Measurements from ENCODE around the gene ZNF512.
"Not testable (repeated sequence)": the region's sequence is repeated elsewhere in the genome, so short reads cannot be mapped to it uniquely, and the experiment has no call there.

ZNF512 gene

GRCh38 chr2:27582695-27583389 is at the start of gene ZNF512:
Gene ZNF512, plus strand, starts transcription at chr2:27583042. Its CDS starts 71 bp downstream, at chr2:27583113.
- in situ Hi-C loops (cut with MboI; ENCODE audit: low pct_unique_long_range_greater_than_20kb, low sequenced_read_pairs): no loop called here
- DNase-seq: peak; percentile 98

GRCh38 chr2:27537287-27537686 is 45.6 kb upstream of the ZNF512 start:
- in situ Hi-C loops (cut with MboI; ENCODE audit: low pct_unique_long_range_greater_than_20kb, low sequenced_read_pairs): no loop called here
- DNase-seq: no peak

- in situ Hi-C loops (cut with MboI; ENCODE audit: low pct_unique_long_range_greater_than_20kb, low sequenced_read_pairs): not testable (repeated sequence)
Observed at GRCh38 chr2:27538839-27539450, 43.9 kb upstream of the ZNF512 start.

GRCh38 chr2:27539649-27540048 is 43.2 kb upstream of the ZNF512 start:
- DNase-seq; in situ Hi-C loops (cut with MboI; ENCODE audit: low pct_unique_long_range_greater_than_20kb, low sequenced_read_pairs): not testable (repeated sequence)

More at GRCh38 chr2:27538839-27539450, 43.9 kb upstream of the ZNF512 start:
- not testable (repeated sequence) for DNase-seq

GRCh38 chr2:27544143-27544821 is 38.6 kb upstream of the ZNF512 start:
- DNase-seq: no peak
- in situ Hi-C loops (cut with MboI; ENCODE audit: low pct_unique_long_range_greater_than_20kb, low sequenced_read_pairs): no loop called here

- no peak for DNase-seq
- in situ Hi-C loops (cut with MboI; ENCODE audit: low pct_unique_long_range_greater_than_20kb, low sequenced_read_pairs): no loop called here
Observed at GRCh38 chr2:27545348-27546141, 37.3 kb upstream of the ZNF512 start.

GRCh38 chr2:27549303-27549702 is 33.5 kb upstream of the ZNF512 start:
- in situ Hi-C loops (cut with MboI; ENCODE audit: low pct_unique_long_range_greater_than_20kb, low sequenced_read_pairs): no loop called here
- DNase-seq: no peak

- in situ Hi-C loops (cut with MboI; ENCODE audit: low pct_unique_long_range_greater_than_20kb, low sequenced_read_pairs): no loop called here
- DNase-seq: no peak
Observed at GRCh38 chr2:27551514-27551913, 31.3 kb upstream of the ZNF512 start.

GRCh38 chr2:27552941-27553340 is 29.9 kb upstream of the ZNF512 start:
- DNase-seq: no peak
- in situ Hi-C loops (cut with MboI; ENCODE audit: low pct_unique_long_range_greater_than_20kb, low sequenced_read_pairs): no loop called here

- not testable (repeated sequence) for DNase-seq
Observed at GRCh38 chr2:27554451-27554850, 28.4 kb upstream of the ZNF512 start.

GRCh38 chr2:27559228-27559627 is 23.6 kb upstream of the ZNF512 start:
- no peak for DNase-seq
- in situ Hi-C loops (cut with MboI; ENCODE audit: low pct_unique_long_range_greater_than_20kb, low sequenced_read_pairs): no loop called here

More at GRCh38 chr2:27554451-27554850, 28.4 kb upstream of the ZNF512 start:
- in situ Hi-C loops (cut with MboI; ENCODE audit: low pct_unique_long_range_greater_than_20kb, low sequenced_read_pairs): not testable (repeated sequence)

GRCh38 chr2:27561060-27561459 is 21.8 kb upstream of the ZNF512 start:
- DNase-seq: no peak
- in situ Hi-C loops (cut with MboI; ENCODE audit: low pct_unique_long_range_greater_than_20kb, low sequenced_read_pairs): no loop called here

- no peak for DNase-seq
- in situ Hi-C loops (cut with MboI; ENCODE audit: low pct_unique_long_range_greater_than_20kb, low sequenced_read_pairs): no loop called here
Observed at GRCh38 chr2:27566628-27567027, 16.2 kb upstream of the ZNF512 start.

GRCh38 chr2:27569398-27569797 is 13.4 kb upstream of the ZNF512 start:
- no peak for DNase-seq
- in situ Hi-C loops (cut with MboI; ENCODE audit: low pct_unique_long_range_greater_than_20kb, low sequenced_read_pairs): no loop called here

GRCh38 chr2:27571197-27571596 is 11.6 kb upstream of the ZNF512 start:
- no peak for DNase-seq
- in situ Hi-C loops (cut with MboI; ENCODE audit: low pct_unique_long_range_greater_than_20kb, low sequenced_read_pairs): no loop called here

GRCh38 chr2:27571681-27572080 is 11.2 kb upstream of the ZNF512 start:
- in situ Hi-C loops (cut with MboI; ENCODE audit: low pct_unique_long_range_greater_than_20kb, low sequenced_read_pairs): no loop called here
- DNase-seq: no peak

GRCh38 chr2:27572439-27572838 is 10.4 kb upstream of the ZNF512 start:
- in situ Hi-C loops (cut with MboI; ENCODE audit: low pct_unique_long_range_greater_than_20kb, low sequenced_read_pairs): no loop called here
- DNase-seq: no peak

GRCh38 chr2:27572998-27573429 is 9.8 kb upstream of the ZNF512 start:
- no peak for DNase-seq
- in situ Hi-C loops (cut with MboI; ENCODE audit: low pct_unique_long_range_greater_than_20kb, low sequenced_read_pairs): no loop called here

GRCh38 chr2:27573452-27573851 is 9.4 kb upstream of the ZNF512 start:
- DNase-seq: no peak
- in situ Hi-C loops (cut with MboI; ENCODE audit: low pct_unique_long_range_greater_than_20kb, low sequenced_read_pairs): no loop called here

All from KBM-7 (cell line).